Omental fat pad (tissue), 4 donors: ENCODE data around the gene SIPA1L3. TPM values are rescaled to one million over a fixed set of nuclear protein-coding genes. Genes with fewer than 3 reads are reported as not detected.

Experiments used
- ATAC-seq: fragments of 150-250 bp; one replicate; pipeline ENCODE4 v1.9.1; 2016; ENCODE audit warnings: mild to moderate bottlenecking, moderate library complexity; ENCODE audit not compliant: low FRiP score
- DNase-seq: peaks from one replicate; pipeline ENCODE4 v3.0.0-alpha.2; 2019; ENCODE audit warnings: low spot score
- total RNA-seq, 4 donors: library from RNA; depleted of rRNA; stranded (reverse); fragments of >200 nt; gene quantifications; one replicate each; pipeline ENCODE4 v1.1.0, GENCODE V29; 2016
- TF ChIP-seq, protein P1 (sequence below), 3 donors: fragments of 450-650 bp; IDR thresholded peaks; one replicate each; pipeline ENCODE4 v1.5.1; 2016 to 2017; ENCODE audit warnings: antibody characterized with exemption in 3 of 3, mild to moderate bottlenecking in 3 of 3, moderate library complexity in 2 of 3

SIPA1L3 gene
- total RNA-seq, 4 donors from 2014 or later, result 8.9 to 14.7 (median 12.0) TPM

DNA sequence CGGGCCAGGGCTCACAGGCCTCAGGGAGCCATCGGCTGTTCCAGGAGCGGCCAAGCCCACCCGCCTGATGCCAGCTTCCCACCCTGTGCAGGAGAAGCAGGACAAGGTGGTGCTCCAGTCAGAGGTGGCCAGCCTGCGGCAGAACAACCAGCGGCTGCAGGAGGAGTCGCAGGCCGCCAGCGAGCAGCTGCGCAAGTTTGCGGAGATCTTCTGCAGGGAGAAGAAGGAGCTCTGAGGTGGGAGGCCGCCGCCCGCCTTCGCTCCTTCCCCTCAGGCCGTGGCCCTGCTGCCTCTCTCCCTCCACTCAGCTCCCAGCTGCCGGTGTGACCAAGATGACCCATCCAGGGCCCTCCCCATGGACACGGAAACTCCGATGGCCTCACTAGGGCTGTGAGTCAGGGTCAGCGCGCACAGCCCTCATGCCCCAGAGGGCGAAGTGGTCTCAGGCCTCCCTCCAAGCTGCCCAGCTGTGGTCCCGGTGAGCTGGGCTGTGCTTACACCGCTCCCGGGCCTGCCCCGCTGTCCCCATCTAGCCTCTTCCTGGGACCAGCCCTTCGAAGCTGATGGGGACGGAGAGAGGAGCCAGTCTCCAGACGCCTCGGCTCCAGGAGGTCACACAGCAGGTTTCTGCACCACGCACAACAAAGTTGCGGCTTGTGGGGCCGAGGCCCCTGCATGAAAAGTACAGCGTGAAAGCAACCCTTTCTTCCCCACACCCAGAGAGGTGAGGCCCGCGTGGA, 299.2 kb downstream of the SIPA1L3 start:
- TF ChIP-seq, protein P1, sequence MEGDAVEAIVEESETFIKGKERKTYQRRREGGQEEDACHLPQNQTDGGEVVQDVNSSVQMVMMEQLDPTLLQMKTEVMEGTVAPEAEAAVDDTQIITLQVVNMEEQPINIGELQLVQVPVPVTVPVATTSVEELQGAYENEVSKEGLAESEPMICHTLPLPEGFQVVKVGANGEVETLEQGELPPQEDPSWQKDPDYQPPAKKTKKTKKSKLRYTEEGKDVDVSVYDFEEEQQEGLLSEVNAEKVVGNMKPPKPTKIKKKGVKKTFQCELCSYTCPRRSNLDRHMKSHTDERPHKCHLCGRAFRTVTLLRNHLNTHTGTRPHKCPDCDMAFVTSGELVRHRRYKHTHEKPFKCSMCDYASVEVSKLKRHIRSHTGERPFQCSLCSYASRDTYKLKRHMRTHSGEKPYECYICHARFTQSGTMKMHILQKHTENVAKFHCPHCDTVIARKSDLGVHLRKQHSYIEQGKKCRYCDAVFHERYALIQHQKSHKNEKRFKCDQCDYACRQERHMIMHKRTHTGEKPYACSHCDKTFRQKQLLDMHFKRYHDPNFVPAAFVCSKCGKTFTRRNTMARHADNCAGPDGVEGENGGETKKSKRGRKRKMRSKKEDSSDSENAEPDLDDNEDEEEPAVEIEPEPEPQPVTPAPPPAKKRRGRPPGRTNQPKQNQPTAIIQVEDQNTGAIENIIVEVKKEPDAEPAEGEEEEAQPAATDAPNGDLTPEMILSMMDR (IDR thresholded peaks at IDR 0.05), result no peak
- DNase-seq, result no peak
- ATAC-seq, result no peak

DNA sequence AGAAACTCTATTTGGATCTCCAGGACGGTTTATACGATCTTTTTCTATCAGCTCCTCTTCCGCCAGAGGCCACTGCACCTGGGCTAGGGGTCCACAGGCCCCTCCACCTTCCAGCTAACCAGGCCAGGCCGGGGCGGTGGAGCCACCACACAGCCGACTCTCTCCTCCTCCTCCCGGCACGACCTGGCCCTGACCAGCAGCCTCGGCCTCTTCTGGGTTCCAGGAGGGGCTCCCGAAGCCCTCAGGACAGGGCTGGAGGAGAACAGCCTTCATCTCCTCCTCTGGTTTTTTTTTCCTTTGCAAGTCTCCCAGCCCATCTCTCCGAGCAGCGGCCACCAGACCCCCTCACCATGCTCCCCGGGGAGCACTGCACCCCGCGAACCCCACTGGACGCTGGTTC, 299.9 kb downstream of the SIPA1L3 start:
- DNase-seq (no peak), ATAC-seq (no peak)
- TF ChIP-seq, protein P1 (IDR thresholded peaks at IDR 0.05), result no peak

DNA sequence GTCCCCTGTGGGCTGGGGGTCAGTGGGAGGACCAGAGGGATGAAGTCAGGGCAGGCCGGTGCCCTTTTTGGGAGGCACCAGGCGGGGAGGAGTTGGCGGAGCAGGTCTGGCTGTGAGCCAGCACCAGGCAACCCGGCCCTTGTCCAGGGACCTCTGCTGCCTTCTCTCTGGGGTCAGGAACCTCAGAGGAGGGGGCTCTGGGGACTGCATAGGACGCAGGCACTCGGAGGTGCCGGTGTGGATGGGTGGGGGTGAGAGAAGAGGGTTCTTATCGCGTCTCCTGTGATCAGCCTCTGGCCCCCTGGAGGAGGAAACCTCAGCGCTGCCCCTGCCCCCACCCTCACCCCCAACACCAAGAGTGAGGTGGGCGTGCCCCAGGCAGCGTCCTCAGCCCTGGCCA, 300.5 kb downstream of the SIPA1L3 start:
- DNase-seq (no peak), ATAC-seq (no peak)
- TF ChIP-seq, protein P1 (IDR thresholded peaks at IDR 0.05), result no peak

DNA sequence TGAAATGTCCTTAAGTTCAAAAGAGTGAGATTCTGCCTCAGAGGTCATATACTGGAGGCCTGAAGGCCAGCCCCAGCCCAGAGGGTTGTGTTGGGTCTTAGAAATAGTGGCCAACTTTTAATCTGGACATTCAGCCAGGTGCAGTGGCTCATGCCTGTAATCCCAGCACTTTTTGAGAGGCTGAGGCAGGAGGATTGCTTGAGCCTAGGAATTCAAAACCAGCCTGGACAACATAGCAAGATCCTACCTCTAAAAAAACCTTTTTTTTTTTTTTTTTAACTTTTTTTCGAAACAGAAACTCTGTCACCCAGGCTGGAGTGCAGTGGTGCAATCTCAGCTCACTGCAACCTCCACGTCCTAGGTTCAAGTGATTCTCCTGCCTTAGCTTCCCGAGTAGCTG, 301.6 kb downstream of the SIPA1L3 start:
- TF ChIP-seq, protein P1 (IDR thresholded peaks at IDR 0.05), result no peak
- DNase-seq, result no peak

DNA sequence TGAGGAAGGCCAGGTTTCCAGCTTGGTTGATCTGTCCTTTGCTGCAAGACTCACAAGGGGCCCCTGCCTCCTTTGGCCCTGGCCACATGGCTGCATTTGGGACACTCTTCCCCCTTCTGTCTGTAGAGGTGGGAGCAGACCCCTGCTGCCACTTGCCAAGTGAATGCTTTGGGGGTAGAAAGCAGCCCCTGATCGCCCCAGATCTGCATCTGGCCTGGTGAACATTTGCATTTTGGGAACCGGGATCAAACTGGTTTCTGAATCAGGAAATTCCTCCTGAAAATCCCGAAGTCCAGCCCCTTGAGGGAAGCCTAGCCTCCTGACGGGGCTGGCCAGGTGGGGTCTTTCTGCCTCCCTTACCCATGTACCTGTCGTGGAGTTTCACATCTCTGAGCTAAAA, 302.1 kb downstream of the SIPA1L3 start:
- DNase-seq (no peak), ATAC-seq (no peak)
- TF ChIP-seq, protein P1 (IDR thresholded peaks at IDR 0.05), result no peak

More for the DNA sequence above, 301.6 kb downstream of the SIPA1L3 start:
- no peak for ATAC-seq

DNA sequence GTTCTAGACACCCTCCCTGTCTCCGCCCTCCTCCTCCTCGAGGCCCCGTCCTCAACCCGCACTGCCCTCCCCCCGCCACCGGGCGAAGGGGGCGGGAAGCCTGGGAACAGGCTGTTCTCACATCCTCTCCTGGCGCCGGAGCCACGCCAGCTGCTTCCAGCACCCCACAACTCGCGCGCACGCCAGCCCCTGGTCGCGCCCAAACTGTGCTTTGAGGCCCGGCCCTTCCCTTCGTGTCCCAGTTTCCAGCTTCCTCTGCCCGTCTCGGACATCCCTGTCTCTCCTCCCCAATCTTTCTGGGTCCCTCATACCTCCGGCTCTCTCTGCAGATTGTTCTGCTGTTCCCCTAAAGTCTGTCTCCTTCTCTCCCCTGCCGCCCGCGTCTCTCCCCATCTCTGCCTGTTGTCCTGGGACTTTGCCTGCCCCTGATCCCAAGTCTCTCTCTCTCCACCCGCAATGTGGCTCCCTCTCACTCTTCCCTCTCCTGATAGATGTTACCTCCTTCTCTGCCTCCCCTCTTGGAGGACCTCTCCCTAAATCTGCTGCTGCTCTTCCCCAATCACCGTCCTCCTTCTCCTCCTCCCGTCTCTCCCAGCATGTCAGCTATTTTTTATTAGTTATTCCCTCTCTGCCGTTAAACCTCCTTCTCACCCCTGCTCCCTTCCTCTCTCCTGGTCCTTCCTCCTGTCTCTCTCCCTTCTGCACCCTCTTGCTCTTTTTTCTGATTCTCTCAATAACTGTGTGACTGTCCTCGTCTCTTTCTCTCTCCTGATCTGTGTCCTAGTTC, 302.9 kb downstream of the SIPA1L3 start:
- ATAC-seq, result peak; percentile 41
- DNase-seq, result no peak
- TF ChIP-seq, protein P1 (IDR thresholded peaks at IDR 0.05), result no peak
